Trophoblast cell (in vitro differentiated cells and primary cell): ENCODE data around the gene ZNF333.

Source experiments
- DNase-seq, 2 donors: peaks; one replicate each; pipeline ENCODE4 v3.0.0-alpha.2; 2016
- H2AFZ ChIP-seq: 2 replicates; pipeline ENCODE4 v1.6.1; 2013; ENCODE audit warnings: low read length, moderate library complexity, mild to moderate bottlenecking; ENCODE audit not compliant: insufficient read depth, poor library complexity
- H2AK5ac ChIP-seq: 2 replicates; pipeline ENCODE4 v1.6.1; 2013; ENCODE audit warnings: mild to moderate bottlenecking, low read length
- H2BK120ac ChIP-seq: 2 replicates; pipeline ENCODE4 v1.6.1; 2013; ENCODE audit warnings: low read length, mild to moderate bottlenecking, moderate library complexity; ENCODE audit not compliant: insufficient read depth, poor library complexity
- H2BK12ac ChIP-seq: 2 replicates; pipeline ENCODE4 v1.6.1; 2013; ENCODE audit warnings: mild to moderate bottlenecking, low read length, moderate library complexity
- H2BK5ac ChIP-seq: 2 replicates; pipeline ENCODE4 v1.6.1; 2013; ENCODE audit warnings: low read length, low read depth, moderate library complexity, mild to moderate bottlenecking; ENCODE audit not compliant: poor library complexity
- H3K14ac ChIP-seq: 2 replicates; pipeline ENCODE4 v1.6.1; 2013; ENCODE audit warnings: mild to moderate bottlenecking, low read length
- H3K18ac ChIP-seq: 2 replicates; pipeline ENCODE4 v1.6.1; 2013; ENCODE audit warnings: mild to moderate bottlenecking, low read length
- H3K23ac ChIP-seq: 2 replicates; pipeline ENCODE4 v1.6.1; 2013; ENCODE audit warnings: low read length
- H3K27ac ChIP-seq: 2 replicates; pipeline ENCODE4 v1.5.1; 2013; ENCODE audit warnings: low read depth, mild to moderate bottlenecking, inconsistent platforms, low read length, moderate library complexity
- H3K27me3 ChIP-seq: 2 replicates; pipeline ENCODE4 v1.6.1; 2013; ENCODE audit warnings: inconsistent platforms, mild to moderate bottlenecking, low read length, moderate library complexity; ENCODE audit not compliant: insufficient read depth
- H3K36me3 ChIP-seq, 2 experiments: 1 replicate in 1 of 2; 2 replicates in 1 of 2; pipeline ENCODE4 v1.6.1; 2013; ENCODE audit warnings: low read length in 2 of 2, mild to moderate bottlenecking in 2 of 2, moderate library complexity in 1 of 2; ENCODE audit not compliant: insufficient read depth in 2 of 2, control insufficient read depth in 1 of 2
- H3K4ac ChIP-seq: 2 replicates; pipeline ENCODE4 v1.6.1; 2013; ENCODE audit warnings: low read depth, mild to moderate bottlenecking, low read length, moderate library complexity
- H3K4me1 ChIP-seq, 2 experiments: 1 replicate in 1 of 2; 2 replicates in 1 of 2; pipeline ENCODE4 v1.6.1; 2013; ENCODE audit warnings: low read length in 2 of 2, mild to moderate bottlenecking in 2 of 2, moderate library complexity in 1 of 2; ENCODE audit not compliant: insufficient read depth in 2 of 2, control insufficient read depth in 1 of 2
- H3K4me2 ChIP-seq: 2 replicates; pipeline ENCODE4 v1.6.1; 2013; ENCODE audit warnings: inconsistent platforms, mild to moderate bottlenecking, low read length, moderate library complexity
- H3K4me3 ChIP-seq: 2 replicates; pipeline ENCODE4 v1.5.1; 2013; ENCODE audit warnings: mild to moderate bottlenecking, low read depth, low read length, inconsistent platforms
- H3K79me1 ChIP-seq: one replicate; pipeline ENCODE4 v1.6.1; 2013; ENCODE audit warnings: low read length
- H3K79me2 ChIP-seq: 2 replicates; pipeline ENCODE4 v1.6.1; 2013; ENCODE audit warnings: low read length, mild to moderate bottlenecking; ENCODE audit not compliant: control insufficient read depth, insufficient read depth, poor library complexity
- H3K9ac ChIP-seq: 2 replicates; pipeline ENCODE4 v1.6.1; 2013; ENCODE audit warnings: mild to moderate bottlenecking, low read length
- H3K9me3 ChIP-seq: 2 replicates; pipeline ENCODE4 v1.6.1; 2013; ENCODE audit warnings: low read depth, mild to moderate bottlenecking, control low read depth, inconsistent platforms, low read length; ENCODE audit not compliant: insufficient read depth
- H4K12ac ChIP-seq: 2 replicates; pipeline ENCODE4 v1.6.1; 2013; ENCODE audit warnings: low read depth, mild to moderate bottlenecking, low read length, moderate library complexity
- H4K8ac ChIP-seq: 2 replicates; pipeline ENCODE4 v1.6.1; 2013; ENCODE audit warnings: low read depth, mild to moderate bottlenecking, low read length, moderate library complexity
- H4K91ac ChIP-seq: one replicate; pipeline ENCODE4 v1.6.1; 2013; ENCODE audit warnings: low read depth, mild to moderate bottlenecking, low read length, moderate library complexity
- WGBS: extraction: QIAGEN DNeasy Blood & Tissue Kit; methylation state at CpG from one replicate; pipeline ENCODE4 v1.1.7; 2013; ENCODE audit warnings: missing lambda C conversion rate; ENCODE audit not compliant: insufficient read length, insufficient coverage; ENCODE audit errors: extremely low coverage; 5-methylcytosine and 5-hydroxymethylcytosine counted together

Gene ZNF333

DNA sequence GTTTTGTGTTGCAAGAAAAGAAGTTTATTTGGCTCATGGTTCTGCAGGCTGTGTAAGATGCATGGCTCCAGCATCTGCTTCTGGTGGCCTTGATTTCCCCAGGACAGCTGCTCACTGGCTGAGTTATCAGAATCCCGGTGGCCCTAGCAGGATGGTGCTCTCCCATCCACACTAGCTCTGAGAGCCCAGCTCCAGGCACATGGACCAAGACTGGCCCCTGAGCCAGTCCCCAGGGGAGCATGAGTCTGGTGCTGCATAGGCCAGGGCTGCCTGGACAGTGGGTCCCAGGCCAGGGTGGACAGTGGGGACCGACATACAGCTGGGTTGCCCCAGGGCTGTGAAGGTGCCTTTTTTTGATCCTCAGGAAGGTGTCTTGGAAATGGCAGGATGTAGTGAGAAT is 78.2 kb downstream of the ZNF333 start:
- Histone ChIP-seq H3K23ac (no peak overlapping the region), H4K91ac (no peak overlapping the region), H3K9ac (no peak overlapping the region), H4K12ac (no peak overlapping the region), H3K4me1 (no peaks in the 10 kb centered on the region), H3K36me3 (no peaks in the 10 kb centered on the region), H3K18ac (no peak overlapping the region), H2BK5ac (no peak overlapping the region), H2AK5ac (no peak overlapping the region), H2BK120ac (no peak overlapping the region), H3K4me3 (no peak overlapping the region), H3K14ac (no peak overlapping the region), H3K4ac (no peak overlapping the region), H3K79me2 (no peaks in the 10 kb centered on the region), H3K27me3 (no peaks in the 10 kb centered on the region), H3K9me3 (peaks cover 7% of the 10 kb centered on the region), H3K27ac (no peak overlapping the region), H4K8ac (no peak overlapping the region), H2AFZ (no peak overlapping the region), H3K4me2 (no peak overlapping the region), H2BK12ac (no peak overlapping the region), H3K79me1 (no peaks in the 10 kb centered on the region)
- no peak for DNase-seq
- WGBS = no CpG with 5 or more reads among the region's 2 CpGs

GRCh38 chr19:14769201-14769600 is 79.4 kb downstream of the ZNF333 start:
- H3K79me1 ChIP-seq = no peaks in the 10 kb centered on the region
- no peak overlapping the region for H2BK12ac ChIP-seq
- H2AK5ac ChIP-seq = no peak overlapping the region
- DNase-seq = no peak
- H3K79me2 ChIP-seq = no peaks in the 10 kb centered on the region
- no peak overlapping the region for H3K4ac ChIP-seq
- no peak overlapping the region for H2AFZ ChIP-seq
- no peak overlapping the region for H4K12ac ChIP-seq
- no peak overlapping the region for H3K27ac ChIP-seq
- H3K4me3 ChIP-seq = no peak overlapping the region
- no peak overlapping the region for H4K91ac ChIP-seq
- H4K8ac ChIP-seq = no peak overlapping the region
- no peak overlapping the region for H2BK120ac ChIP-seq
- WGBS = no CpG with 5 or more reads among the region's 5 CpGs
- H3K9ac ChIP-seq = no peak overlapping the region
- H3K27me3 ChIP-seq = no peaks in the 10 kb centered on the region
- H2BK5ac ChIP-seq = no peak overlapping the region
- no peak overlapping the region for H3K18ac ChIP-seq
- no peak overlapping the region for H3K23ac ChIP-seq
- no peak overlapping the region for H3K4me2 ChIP-seq
- H3K9me3 ChIP-seq = peaks cover 7% of the 10 kb centered on the region
- no peak overlapping the region for H3K14ac ChIP-seq
- H3K4me1 ChIP-seq = no peaks in the 10 kb centered on the region
- H3K36me3 ChIP-seq = no peaks in the 10 kb centered on the region

DNA sequence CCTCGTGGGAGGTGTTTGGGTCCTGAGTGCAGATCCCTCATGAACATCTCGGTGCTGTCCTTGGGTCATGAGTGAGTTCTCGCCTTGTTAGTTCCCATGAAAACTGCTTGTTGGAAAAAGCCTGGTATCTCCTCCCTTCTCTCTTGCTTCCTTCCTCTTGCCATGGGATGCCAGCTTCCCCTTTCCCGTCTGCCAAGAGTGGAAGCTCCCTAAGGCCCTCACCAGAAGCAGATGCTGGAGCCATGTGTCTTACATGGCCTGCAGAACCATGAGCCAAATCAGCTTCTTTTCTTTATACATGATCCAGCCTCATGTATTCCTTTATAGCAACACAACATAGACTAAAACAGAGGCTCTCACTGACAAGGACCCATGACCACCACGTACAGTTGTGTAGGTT is 80.3 kb downstream of the ZNF333 start:
- H2BK5ac ChIP-seq = no peak overlapping the region
- H3K36me3 ChIP-seq = no peaks in the 10 kb centered on the region
- DNase-seq = no peak
- no peak overlapping the region for H3K9ac ChIP-seq
- no peaks in the 10 kb centered on the region for H3K4me1 ChIP-seq
- no peak overlapping the region for H2AFZ ChIP-seq
- no peak overlapping the region for H4K12ac ChIP-seq
- H3K9me3 ChIP-seq = peaks cover 5% of the 10 kb centered on the region
- H4K8ac ChIP-seq = no peak overlapping the region
- H2BK120ac ChIP-seq = no peak overlapping the region
- H3K27ac ChIP-seq = no peak overlapping the region
- H3K4ac ChIP-seq = no peak overlapping the region
- WGBS = no CpG with 5 or more reads among the region's 5 CpGs
- H3K4me3 ChIP-seq = no peak overlapping the region
- H3K4me2 ChIP-seq = no peak overlapping the region
- H3K14ac ChIP-seq = no peak overlapping the region
- H3K27me3 ChIP-seq = no peaks in the 10 kb centered on the region
- H2AK5ac ChIP-seq = no peak overlapping the region
- no peaks in the 10 kb centered on the region for H3K79me2 ChIP-seq
- H3K23ac ChIP-seq = no peak overlapping the region
- no peak overlapping the region for H2BK12ac ChIP-seq
- H4K91ac ChIP-seq = no peak overlapping the region
- H3K79me1 ChIP-seq = no peaks in the 10 kb centered on the region
- no peak overlapping the region for H3K18ac ChIP-seq

DNA sequence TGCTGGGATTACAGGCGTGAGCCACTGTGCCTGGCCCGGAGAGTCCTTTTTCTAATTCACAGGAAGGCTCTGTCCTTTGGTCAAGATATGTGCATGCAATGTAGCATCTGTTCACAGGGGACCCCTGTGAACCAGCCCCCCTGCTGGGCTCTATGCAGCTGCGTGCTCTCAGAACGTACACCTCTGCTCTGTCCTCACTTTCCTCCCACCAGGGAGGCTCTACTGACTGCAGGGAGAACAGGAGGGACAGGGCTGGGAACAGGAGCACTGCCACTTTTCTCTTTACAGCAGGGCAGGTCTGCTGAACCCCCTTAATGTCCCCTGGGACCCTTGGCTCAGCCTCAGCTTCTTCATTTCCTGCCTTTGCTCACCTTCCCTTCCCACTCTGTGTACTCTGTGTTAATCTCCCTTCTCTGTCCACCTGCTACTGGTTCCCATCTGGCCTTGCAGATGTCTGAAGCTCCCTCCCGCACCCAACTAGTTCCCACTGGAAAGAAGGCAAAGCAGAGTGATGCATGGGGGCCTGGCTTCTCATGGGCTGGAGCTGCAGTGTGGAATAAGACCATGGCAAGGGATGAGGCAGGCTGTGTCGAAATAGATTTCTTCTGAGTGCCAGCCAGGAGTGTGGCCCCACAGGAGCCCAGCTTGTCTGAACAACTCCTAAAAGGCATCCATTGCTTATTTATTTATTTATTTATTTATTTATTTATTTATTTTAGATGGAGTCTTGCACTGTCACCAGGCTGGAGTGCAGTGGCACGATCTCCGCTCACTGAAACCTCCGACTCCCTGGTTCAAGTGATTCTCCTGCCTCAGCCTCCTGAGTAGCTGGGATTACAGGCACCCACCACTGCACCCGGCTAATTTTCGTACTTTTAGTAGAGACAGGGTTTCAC is 81.3 kb downstream of the ZNF333 start:
- Histone ChIP-seq H2BK12ac (no peak overlapping the region), H3K4me2 (no peak overlapping the region), H2AFZ (no peak overlapping the region), H4K12ac (no peak overlapping the region), H3K9me3 (peaks cover 5% of the 10 kb centered on the region), H3K14ac (no peak overlapping the region), H3K23ac (no peak overlapping the region), H3K4me3 (no peak overlapping the region), H2BK120ac (no peak overlapping the region), H4K91ac (no peak overlapping the region), H3K36me3 (no peaks in the 10 kb centered on the region), H3K79me2 (no peaks in the 10 kb centered on the region), H4K8ac (no peak overlapping the region), H3K18ac (no peak overlapping the region), H3K4ac (no peak overlapping the region), H3K79me1 (no peaks in the 10 kb centered on the region), H3K27ac (no peak overlapping the region), H3K4me1 (peaks cover 0 to 3% of the 10 kb centered on the region in 2 experiments), H2BK5ac (no peak overlapping the region), H3K27me3 (no peaks in the 10 kb centered on the region), H2AK5ac (no peak overlapping the region), H3K9ac (no peak overlapping the region)
- no peak for DNase-seq
- no CpG with 5 or more reads among the region's 11 CpGs for WGBS
